HG02973 (cell line): ENCODE measurements around the gene ADGRG4.
"Not testable (repeated sequence)": the region's sequence is repeated elsewhere in the genome, so short reads cannot be mapped to it uniquely, and the experiment has no call there.

Experiments used
- ATAC-seq: cut with Tn5 transposase; IDR thresholded peaks from one replicate; pipeline ENCODE4 v1.9.1; 2021; ENCODE audit warnings: moderate library complexity; ENCODE audit not compliant: unreplicated experiment

ADGRG4 gene

DNA sequence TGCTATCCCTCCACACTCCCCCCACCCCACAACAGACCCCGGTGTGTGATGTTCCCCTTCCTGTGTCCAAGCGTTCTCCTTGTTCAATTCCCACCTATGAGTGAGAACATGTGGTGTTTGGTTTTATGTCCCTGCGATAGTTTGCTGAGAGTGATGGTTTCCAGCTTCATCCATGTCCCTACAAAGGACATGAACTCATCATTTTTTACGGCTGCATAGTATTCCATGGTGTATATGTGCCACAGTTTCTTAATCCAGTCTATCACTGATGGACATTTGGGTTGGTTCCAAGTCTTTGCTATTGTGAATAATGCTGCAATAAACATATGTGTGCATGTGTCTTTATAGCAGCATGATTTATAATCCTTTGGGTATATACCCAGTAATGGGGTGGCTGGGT is at the start of gene ADGRG4:
ADGRG4 (plus strand) TSS at position 243 of the 400 bp plus-strand sequence. CDS start 7,815 bp downstream, outside the sequence.
- ATAC-seq: not testable (repeated sequence)

DNA sequence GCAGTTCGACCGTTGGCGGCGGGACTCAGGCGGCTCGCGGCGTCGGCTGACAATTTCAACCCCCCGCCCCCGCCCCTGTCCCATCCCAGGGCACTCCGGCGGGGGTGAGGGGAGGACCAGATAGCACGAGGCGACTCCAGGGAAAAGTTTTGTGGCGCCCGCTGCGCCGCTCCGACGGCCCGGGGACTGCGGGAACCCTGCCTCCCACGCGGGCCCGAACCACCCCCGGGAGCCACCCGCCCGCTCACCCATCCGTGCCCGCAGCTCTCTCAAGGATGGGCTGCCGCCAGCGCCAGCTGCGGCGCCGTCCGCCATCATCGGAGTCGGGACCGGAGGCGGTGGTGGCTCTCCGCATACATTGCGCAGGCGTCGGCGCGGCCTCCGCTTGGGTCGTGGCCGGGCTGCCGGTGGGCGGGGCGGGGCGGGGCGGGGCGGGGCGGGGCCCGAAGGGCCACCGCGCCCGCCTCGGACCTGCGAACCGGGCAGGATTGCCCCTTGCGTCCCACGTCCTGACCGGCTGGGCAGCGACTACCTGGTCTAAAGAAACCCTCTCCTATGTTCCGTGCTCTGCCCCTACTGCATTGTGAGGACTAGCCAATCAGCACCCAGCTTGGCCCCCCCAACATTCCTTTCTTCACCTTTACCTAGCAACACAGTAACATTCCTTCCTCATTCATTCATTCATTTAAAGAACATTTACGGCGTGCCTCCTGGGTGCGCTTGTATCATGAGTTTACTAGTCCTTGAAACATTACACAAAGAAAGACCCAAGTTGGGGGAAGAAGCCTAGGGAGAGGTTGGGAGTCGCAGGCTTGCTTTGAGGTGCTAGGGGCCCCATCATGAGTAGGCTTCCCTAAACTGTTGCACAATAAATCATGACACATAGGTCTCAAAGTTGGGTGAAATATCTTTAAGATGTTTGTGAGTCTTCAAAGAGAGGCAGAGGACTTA is 49.4 kb upstream of the ADGRG4 start, which contains the start of gene MAP7D3:
MAP7D3 (minus strand) TSS at position 360 of the 951 bp plus-strand sequence; CDS start at position 318, 42 bp downstream.
- peak; percentile 83 for ATAC-seq

- no peak for ATAC-seq
These were observed 45.2 kb upstream of the ADGRG4 start for GRCh38 chrX:136255541-136255940.

DNA sequence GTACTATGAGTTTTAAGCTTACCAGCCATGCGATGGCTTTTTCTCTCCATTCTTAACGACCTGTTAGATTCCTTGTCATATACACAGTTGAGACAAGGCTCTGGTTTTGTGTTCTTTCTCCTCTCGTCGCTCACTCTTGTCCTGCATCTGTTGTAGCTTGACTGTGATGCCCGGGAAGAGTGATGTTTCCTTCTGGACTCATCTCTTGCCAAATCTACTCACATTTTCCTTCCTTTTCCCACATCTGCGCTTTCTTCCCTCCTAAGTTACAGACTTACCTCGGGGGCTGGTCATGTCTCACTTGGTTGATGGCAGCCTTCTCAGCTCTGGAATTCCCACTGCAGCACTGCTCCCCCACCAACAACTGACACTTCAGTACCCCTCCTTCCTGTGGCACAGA is 44.7 kb upstream of the ADGRG4 start:
- no peak for ATAC-seq

- ATAC-seq: no peak
These were observed 41.8 kb upstream of the ADGRG4 start for GRCh38 chrX:136258951-136259350.

GRCh38 chrX:136259543-136259942 is 41.2 kb upstream of the ADGRG4 start:
- no peak for ATAC-seq

- ATAC-seq: no peak
These were observed 40.0 kb upstream of the ADGRG4 start for GRCh38 chrX:136260776-136261175.

GRCh38 chrX:136261321-136261720 is 39.4 kb upstream of the ADGRG4 start:
- no peak for ATAC-seq

DNA sequence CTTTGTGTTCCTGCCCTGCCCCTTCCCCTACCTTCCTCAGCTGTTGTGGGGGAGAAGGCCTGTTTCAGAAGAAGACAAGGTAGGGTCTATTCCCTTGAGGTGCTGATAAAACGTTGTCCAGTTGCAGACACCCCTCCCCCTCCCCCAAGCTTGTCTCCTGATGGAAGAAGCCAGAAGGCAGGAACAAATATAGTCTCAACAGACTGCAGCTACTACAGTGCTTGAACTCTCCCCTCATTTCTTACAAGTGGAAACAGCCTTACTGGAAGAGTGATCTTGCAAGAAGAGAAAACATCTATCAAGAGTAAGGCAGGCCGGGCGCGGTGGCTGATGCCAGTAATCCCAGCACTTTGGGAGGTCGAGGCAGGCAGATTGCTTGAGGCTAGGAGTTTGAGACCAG is 38.5 kb upstream of the ADGRG4 start:
- ATAC-seq: no peak

- no peak for ATAC-seq
These were observed 37.9 kb upstream of the ADGRG4 start for GRCh38 chrX:136262812-136263315.

- ATAC-seq: no peak
These were observed 33.9 kb upstream of the ADGRG4 start for GRCh38 chrX:136266828-136267227.

- no peak for ATAC-seq
These were observed 32.4 kb upstream of the ADGRG4 start for GRCh38 chrX:136268051-136269048.

GRCh38 chrX:136269921-136270320 is 30.8 kb upstream of the ADGRG4 start:
- ATAC-seq: no peak

DNA sequence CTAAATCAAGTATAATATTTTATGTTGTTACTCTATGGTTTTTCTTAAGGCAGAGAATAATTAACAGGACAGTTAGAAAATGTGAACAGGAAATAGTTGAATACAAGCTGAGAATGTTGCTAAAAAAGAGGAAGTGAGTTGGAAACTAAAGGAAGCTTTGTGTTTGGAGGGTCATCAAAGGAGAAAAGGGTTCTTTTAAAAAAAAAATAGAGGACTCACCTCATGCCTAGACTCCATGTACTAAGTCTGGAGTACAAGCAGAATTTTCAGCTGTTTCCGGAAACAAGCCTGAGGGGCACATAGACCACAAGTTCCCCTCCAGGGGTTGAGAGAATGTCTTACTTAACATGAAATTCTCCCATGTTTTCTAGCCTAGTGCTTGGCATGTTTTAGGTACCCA is 29.5 kb upstream of the ADGRG4 start:
- ATAC-seq: no peak

DNA sequence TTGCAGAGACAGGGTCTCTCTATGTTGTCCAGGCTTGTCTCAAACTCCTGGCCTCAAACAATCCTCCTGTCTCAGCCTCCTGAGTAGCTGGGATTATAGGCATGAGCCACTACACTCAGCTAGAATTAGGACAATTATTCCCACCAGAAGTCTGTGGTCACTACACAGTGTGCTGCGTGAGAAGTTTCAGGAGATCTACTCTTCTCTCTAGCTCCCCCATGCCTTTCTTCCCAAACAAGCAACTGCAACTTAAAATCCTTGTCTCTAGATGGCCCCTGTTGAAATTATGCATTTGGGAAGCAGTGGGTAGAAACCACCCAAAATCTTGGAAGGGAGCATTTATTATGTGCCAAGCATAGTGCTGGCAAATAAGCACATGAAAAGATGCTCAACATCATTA is 28.4 kb upstream of the ADGRG4 start:
- no peak for ATAC-seq

DNA sequence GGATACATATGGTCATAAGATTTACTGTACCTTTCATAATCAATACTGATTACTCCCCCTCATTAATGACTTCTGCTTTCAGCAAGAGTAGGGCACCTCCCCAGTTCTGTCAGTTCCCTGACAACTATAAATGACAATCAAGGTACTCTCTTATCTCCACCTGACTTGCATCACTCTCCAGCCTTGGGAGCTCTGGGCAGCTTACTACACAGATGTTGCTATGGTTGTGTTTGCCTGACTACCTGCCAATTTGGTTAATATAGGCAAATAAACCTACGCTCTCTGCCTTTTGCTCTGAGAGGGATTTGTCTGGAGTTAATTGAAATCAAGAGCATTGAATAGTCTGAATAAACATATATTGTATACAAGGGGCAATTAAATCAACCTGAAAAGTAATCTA is 26.8 kb upstream of the ADGRG4 start:
- ATAC-seq: no peak

DNA sequence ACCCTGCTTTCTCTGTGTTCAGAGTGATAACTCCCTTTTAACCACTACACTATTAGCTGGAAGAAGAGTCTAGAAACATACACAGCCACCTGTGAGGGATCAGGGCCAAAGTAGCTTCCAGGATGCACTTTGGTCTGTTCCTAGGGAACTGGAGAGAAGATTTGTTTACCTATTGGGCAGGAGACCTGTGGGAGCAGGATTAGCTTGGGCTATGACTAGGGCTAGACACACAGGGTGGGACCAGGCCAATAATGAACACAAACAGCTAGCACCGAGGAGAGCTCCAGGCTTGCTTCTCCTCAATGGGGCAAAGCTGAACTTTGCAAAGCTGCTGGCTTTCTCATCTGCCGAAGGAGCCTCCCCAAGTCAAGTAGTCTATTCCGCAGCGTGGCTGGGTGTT is 25.2 kb upstream of the ADGRG4 start:
- ATAC-seq: no peak

- ATAC-seq: not testable (repeated sequence)
These were observed 14.4 kb upstream of the ADGRG4 start for GRCh38 chrX:136286375-136286774.

- ATAC-seq: no peak
These were observed 8.9 kb upstream of the ADGRG4 start for GRCh38 chrX:136291824-136292223.

DNA sequence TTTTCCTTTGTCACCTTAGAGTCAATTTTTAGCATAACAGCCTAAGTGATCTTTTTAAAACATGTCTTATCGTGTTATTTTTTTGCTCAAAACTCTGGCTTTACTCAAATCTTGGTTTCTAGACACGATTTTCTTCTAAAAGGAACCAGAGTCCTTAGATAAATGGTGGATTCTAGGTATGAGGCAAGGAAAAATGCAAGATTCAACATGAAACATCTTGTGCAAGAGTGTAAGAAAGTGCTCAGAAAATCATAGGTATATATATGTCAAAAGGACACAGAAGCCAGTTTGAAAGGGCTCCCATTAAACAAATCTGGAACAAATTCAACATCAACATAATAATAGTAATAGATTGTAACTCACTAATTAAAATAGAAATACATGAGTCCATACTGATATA is 8.1 kb upstream of the ADGRG4 start:
- no peak for ATAC-seq

DNA sequence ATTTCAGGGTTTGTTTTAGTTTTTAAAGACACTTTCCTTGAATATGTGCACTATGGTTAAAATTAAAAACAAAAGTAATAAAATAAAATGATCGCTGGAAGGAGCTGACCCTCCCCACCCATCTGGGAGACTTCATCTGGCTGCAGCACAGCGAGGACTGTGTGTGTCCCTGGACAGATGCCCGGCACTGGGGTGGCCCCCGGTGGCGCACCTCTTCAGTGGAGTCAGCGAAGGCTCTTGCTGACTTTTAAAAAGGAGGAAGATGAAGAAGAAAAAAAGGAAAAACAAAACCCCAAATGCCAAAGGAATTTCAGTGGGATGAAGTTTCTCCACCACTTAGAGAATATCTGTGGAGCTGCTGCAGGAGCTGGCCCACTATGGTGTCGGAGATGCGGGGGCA is 5.4 kb upstream of the ADGRG4 start:
- no peak for ATAC-seq
